NCI-H524 treated with DMSO at 0.1 percent for 48 hours (cell line): Measurements from ENCODE around the gene TEP1.
A peak's percentile ranks its signal among the peaks of the same experiment; 100 is the strongest.
"Not testable (repeated sequence)": the region's sequence is repeated elsewhere in the genome, so short reads cannot be mapped to it uniquely, and the experiment has no call there.

Experiments
- DNase-seq: peaks from one replicate; lab custom pipeline; 2025; lab: John Stamatoyannopoulos, UW

Gene TEP1

DNA sequence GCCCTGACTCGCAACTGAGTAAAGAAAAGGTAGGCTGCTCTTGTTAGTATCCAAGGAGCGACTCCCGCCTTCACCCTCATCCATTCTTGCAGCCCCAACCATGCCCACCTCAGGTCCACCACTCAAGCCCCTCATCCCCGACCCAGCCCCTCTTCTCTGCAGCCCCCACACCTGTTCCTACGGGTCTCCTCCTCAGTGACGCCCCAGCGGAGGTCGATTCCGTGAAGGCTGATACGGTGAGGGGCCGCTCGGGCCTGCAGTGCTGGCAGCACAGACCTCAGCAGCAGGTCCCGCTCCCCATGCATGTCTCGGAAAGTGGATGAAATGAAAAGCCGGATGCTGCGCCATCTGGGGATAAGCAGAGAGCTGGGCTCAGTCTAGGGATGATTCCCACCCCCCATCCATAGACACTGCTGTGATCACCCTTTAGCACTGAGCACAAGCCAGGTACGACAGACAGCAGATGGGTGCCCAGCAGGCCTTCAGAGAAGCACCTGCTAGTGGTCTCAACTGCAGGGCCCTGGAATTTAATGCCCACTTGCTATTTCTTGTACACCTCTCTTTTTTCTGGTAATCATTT lies 26.9 kb downstream of the TEP1 start:
- peak; percentile 96 for DNase-seq

DNA sequence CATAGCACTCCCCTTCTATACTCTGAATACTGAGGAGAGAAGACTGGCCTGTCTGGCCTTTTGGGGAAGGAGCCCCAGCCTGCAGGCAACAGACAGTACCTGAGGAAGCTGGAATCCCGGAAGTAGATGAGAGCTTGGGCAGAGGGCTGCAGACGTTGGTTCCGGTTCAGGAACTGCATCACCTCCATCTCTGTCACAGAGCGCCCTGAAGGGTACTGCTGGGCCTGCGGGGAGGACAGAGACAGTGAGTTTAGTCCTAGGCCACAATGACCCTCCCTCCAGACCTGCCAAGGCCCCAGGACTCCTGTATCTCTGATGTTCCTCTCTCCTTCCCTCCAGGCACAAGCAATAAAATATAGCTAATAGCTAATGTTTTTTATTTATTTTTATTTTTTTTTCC lies 28.4 kb downstream of the TEP1 start:
- no peak for DNase-seq

DNA sequence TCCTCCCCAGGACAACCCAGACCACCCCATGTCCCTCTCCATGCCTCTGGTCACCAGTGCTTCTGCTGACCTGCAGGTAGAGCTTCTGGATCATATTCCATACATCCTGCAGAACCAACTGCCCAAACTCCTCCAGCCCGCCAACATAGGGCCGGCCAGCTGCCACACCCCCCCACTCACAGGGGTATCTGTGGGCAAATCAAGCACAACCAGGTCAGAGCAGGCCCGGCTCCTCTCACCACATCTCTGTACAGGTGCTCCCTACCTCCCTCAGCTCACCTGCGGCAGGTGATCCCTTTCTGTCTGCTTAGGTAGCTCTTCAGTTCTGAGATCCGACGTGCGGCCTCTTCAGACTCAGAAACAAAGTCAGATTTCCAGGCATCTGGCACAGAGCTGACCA lies 29.0 kb downstream of the TEP1 start:
- no peak for DNase-seq

DNA sequence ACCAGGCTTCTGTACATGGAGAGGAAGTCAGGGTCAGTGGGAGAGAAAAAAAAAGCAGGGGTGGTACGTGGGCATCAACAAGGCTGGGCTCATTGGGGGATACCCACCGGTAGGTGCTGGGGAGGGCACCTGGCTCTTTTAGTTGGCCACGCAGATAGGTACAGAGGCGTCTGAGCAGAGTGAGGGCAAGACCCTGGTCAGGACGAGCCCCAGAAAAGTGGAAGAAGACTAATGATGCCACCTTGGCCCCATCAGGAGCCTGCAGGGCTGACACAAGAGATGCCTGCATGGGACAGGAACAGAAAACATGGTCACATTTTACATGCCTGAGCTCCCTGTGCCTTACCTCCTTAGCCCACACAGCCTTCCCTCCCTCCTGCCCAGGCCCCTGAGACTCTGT lies 29.7 kb downstream of the TEP1 start:
- no peak for DNase-seq

DNA sequence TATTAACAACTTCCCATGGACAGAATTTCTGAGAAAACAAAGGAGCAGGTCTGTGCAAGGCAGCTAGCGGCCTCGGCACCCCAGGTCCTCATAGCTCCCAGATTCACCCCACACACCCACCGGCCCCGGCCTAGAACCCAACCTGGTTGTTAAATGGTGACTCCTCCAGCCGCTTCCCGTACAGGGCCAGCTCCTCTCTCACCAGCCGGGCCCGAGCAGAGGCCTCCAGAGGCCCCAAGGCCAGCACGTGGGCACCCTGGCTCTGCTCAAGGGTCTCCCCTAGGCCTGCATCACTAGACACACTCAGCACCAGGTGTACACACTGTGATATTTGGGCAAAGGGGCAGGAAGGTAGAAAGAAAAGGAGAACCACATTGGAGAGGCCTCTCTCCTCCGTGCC lies 30.3 kb downstream of the TEP1 start:
- no peak for DNase-seq

DNA sequence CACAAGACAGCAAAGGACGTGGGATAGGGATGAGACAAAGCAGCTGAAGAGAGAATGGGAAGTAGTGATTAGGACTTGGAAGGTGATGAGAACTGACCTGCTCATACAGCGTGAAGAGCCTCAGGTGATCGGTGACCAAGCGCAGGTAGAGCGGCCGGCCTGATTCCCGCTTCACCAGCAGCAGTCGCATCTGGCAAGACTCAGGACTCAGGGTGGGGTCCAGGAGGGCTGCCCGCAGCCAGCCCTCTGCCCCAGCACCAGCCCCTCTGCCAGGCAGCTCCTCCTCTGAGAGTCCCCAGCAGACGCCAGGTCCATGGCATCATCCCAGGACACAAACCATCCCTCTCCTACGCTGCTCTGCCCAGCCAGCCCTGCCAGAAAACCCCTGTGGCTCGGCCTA lies 30.8 kb downstream of the TEP1 start:
- no peak for DNase-seq

DNA sequence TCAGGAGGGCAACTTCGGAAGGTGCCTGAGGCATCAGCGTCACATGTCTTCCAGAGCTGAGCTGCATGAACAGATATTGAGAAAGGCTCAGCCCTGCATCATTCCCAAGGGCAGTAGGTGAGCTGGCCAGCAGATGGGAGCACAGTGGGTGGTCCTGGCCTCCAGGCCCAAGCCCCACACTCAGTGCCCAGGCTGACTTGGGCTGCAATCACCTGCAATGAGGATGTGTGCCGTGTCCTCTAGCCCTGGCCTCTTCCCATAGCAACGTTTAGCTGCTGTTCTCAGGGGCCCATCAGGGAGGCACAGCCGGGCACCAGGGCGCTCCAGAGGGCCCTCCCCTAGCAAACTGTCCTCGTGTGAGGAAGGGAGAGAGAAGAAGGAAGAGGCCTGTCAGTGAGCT lies 32.0 kb downstream of the TEP1 start:
- no peak for DNase-seq

DNA sequence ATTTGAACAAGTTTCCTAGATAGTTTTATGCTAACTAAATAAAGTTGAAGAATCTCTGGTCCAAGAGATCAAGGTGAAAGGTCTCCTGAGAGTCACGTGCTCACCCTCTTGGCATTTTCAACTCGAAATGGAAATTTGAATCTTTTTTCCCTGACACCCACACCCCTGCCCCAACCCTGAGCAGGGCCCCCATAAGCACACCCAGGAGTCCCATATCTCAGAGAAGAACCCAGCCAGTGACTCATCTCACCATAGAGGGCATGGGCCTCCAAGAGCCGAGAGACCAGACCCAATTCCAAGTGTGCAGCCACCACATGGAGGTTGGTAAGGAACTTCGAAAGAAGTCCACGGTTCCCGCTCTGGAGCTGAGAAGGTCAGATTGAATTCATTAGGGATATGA lies 32.6 kb downstream of the TEP1 start:
- no peak for DNase-seq

DNA sequence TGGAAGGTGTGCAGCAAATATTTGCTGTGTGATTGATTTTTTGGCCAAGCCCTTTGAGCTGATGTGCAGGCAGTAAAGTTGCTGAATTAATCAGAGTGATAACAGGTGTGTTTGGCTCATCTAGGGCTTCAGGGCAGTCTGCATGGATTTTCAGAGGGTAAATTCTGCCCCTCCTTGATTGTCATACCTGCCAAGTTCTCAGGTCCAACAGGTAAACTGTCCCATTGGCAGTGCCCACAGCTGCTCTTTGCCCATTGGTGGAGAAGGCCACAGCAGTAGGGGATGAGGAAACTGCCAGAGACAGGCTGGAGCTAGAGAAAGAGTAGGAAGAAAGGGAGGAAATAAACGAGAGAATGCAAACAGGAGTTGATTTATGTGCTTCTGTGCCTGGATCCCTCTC lies 33.6 kb downstream of the TEP1 start:
- DNase-seq, result no peak

DNA sequence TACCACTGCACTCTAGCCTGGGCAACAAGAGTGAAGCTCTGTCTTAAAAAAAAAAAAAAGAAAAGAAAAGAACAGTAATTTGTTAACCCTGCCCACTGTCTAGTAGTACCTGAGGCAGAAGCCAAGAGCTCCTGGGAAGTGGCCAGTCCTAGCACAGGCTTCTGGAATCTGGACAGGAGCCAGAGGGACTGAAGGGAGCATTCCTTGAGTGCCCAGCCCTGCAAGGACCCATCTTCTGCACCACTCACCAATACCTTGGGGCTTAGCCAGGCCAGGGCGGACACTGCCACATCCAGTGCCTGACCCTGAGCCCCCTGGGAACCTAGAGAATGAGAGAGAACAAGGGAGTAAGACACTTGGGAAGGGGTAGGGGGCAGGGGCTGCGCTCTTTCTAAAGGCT lies 36.1 kb downstream of the TEP1 start:
- DNase-seq, result no peak

DNA sequence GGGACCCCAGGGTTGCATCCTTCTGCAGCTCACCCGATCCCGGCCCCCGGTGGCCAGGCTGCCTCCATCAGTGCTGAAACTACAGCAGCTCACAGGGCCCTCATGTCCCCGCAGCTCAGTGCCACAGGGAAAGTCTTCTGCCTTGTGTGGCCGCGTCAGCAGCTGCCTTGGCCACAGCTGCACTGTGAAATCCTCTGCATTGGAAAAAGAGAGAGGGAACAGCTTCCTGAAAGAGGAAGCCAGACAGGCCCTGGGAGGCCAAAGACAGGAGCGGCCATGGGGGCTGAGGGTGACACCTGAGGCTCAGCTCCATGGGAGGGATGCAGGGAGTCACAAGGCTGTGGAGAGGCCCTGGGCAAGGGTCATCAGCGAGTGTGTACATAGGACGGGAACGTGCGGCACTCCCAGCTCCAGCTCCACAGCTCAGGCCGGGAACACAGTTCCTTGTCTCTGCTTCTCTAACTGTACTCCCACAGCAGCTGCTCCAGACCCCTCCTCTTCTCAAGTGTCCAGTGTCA lies 37.2 kb downstream of the TEP1 start:
- no peak for DNase-seq

DNA sequence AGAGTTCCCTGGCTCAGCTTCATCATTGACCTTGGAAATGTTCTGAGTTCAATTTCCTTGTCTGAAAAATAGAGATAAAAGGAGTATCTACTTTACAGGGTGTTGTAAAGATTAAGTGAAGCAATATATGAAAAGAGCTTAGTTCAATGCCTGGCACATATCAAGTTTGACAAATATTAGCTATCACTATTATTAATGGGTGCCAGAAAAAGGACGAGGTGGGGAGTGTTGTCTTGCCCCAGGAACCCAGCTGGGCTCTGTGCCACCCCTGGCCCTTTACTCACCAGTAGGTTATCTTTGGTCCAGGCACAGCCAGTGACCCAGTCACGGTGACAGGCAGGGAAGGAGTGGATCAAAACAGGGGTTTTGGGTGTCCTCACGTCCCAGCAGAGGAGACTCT lies 37.8 kb downstream of the TEP1 start:
- no peak for DNase-seq

DNA sequence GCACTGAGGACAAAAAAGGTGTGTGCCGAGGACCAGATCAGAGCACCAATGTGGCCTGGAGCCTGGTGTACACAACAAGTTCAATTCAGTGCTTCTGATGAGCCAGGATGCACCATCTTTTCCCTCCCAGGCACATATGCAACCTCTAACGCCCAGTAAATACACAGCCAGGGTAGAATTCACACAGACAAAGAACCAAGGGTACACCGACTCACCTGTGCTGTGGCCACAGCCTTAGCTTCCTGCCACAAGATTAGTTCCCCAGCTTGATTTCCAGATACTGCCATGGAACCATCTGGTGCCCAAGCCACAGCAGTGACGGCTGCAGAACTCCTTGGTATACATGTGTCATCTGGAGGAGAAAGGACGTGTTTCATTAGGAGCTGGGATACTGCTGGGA lies 40.5 kb downstream of the TEP1 start:
- no peak for DNase-seq

DNA sequence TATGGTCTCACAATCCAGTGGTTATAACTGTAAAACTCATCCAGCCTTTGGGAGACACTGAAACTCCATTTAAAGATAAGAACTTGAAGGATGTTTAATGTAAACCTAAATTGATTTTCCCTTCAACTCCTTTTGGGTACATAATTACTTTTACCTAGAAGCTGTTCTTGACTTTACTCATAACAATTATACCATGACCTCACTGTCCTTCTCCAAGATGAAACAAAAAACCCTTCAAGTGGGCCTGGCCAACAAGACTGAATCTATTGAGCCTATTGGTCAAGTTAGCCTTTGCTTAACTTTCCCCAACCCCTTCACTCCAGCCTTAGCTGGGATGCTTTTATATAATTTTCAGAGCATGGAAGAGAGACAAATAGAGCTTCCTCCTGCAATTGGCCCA lies 47.4 kb downstream of the TEP1 start:
- DNase-seq, result no peak

DNA sequence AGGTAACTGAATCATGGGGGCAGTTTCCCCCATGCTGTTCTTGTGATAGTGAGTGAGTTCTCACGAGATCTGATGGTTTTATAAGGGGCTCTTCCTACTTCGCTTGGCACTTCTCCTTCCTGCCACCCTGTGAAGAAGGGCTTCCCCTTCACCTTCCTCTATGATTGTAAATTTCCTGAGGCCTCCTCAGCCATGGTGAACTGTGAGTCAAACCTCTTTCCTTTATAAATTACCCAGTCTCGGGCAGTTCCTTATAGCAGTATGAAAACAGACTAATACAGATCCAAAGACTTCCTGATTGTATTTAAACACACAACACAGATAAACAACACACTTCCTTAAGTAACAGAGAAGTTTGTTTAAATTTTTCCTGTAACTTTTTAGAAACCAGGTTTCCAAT lies 54.8 kb downstream of the TEP1 start:
- not testable (repeated sequence) for DNase-seq

DNA sequence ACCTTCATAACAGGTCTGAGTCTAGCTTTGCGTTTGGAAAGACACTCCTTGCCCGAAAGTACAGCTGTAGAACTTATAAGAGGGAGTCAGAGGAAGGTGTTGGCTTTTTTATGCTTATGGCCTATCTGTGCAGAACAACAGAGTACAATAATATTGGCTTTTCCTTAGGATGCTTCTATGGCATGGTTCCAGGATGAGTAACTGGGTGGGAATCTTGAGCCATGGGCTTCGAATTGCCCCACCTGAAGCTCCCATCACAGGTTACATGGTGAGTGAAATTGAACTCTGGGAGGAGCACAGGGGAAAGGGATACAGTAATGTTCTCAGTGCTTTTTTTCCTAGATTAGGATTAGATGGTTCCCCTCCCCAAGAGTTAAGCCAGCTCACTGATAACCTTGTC lies 56.9 kb downstream of the TEP1 start:
- DNase-seq, result no peak

DNA sequence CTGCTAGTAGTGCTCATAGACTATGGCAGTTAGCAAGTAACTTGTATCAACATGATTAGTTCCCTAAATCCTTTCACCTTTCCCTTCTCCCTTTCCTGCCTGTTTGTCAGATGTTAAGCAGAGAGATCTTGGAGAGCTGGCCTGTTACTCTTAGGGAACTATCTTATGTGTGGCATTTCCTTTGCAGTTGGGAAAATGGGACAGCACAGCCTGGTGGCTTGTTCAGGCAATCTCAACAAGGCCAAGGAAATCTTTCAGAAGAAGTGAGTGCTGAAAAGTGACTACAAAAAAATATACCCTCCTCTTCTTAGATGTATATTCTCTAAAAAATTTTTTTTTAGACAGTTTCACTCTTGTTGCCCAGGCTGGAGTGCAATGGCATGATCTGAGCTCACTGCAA lies 62.4 kb downstream of the TEP1 start:
- no peak for DNase-seq

DNA sequence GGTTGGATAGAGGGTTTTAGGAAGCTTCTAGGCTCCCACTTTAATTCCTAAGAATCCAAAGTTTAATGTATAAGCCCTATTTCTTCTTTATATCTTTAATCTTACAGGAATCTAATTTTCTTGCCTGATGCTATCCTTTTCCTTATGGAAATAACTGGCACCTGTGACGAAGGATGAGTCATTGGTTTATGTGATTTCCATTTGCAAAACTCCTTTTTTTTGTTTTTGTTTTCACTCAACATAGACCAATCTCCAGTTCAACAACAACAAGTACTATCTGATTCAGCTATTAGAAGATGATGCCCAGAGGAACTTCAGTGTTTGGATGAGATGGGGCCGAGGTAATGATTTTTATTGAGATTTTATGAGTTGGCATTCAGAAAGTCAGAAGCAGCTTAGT lies 63.0 kb downstream of the TEP1 start:
- no peak for DNase-seq

DNA sequence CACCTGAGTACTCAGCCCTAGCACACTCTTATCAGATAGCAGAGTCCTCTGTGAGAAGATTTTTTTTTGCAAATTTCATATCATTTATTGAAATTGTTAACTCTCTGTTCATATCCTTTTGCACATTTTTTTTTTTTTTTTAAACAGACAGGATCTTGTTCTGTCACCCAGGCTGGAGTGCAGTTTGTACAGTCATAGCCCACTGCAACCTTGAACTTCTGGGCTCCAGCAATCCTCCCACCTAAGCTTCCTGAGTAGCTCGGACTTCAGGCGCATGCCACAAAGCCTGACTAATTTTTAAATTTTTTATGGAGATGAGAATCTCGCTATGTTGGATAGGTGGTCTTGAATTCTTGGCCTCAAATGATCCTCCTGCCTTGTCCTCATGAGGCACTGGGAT lies 65.6 kb downstream of the TEP1 start:
- no peak for DNase-seq

DNA sequence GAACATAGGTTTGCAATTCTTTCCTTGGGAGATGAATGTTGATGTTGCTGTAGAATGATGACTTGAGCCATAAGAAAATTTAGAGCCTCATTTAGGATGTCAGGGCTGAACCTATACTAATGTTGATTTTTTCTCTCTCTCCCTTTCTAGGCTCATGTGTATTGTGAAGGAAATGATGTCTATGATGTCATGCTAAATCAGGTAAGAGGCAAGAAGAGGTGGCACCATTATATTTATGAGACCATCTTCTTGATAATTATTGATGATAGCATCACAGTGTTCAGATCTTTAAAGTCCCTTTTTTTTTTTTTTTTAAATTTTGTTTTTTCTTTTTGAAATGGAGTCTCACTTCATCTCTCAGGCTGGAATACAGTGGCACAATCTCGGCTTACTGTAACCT lies 66.6 kb downstream of the TEP1 start:
- DNase-seq, result no peak

DNA sequence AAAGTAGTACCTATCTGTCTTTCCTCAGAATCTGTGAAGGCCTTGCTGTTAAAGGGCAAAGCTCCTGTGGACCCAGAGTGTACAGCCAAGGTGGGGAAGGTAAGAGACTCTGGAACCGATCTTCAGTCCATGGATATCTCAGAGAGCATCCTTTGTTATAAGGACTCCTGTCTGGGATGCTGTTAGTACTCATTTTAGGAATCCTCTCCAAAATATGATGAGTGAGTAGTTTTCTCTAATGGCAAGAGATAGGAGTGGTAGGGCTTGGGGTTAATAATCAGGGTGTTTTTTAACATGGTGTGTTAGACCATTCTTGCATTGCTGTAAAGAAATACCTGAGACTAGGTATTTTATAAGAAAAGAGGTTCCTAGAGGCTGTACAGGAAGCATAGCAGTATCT lies 67.9 kb downstream of the TEP1 start:
- DNase-seq, result no peak

DNA sequence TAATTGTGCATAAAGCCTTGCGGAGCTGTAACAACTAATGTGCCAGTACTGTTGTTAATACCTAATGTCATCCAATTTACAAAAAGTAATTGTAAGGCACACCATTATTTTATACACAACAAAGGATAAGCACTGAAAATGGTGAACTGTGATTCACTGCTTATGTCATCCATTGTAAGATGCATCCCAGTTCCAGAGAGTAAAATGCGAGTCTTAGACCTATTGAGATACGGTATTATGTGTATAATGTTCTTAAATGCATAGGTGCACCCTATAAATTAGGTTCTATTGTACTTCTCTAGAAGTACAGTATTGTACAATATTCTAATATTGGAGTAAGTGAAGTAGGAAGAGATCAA lies 69.5 kb downstream of the TEP1 start:
- peak; percentile 15 for DNase-seq

DNA sequence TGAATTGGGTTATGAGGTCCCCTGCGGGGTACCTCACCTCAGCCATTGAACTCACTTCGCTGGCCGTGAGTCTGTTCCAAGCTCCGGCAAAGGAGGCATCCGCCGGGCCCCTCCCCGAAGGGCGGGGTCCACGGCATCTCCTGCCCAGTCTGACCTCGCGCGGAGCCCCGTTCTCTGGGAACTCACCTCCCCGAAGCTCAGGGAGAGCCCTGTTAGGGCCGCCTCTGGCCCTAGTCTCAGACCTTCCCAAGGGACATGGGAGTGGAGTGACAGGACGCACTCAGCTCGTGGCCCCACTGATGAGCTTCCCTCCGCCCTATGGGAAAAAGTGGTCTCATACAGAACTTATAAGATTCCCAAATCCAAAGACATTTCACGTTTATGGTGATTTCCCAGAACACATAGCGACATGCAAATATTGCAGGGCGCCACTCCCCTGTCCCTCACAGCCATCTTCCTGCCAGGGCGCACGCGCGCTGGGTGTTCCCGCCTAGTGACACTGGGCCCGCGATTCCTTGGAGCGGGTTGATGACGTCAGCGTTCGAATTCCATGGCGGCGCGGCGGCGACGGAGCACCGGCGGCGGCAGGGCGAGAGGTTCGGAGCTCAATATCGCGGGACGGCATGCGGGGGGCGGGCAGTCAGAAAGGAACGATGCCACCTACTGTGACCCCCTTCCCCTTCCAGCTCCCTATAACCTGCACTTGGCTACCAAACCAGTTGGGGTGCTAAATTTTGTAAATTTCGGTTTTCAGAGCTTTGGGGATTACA lies 70.0 kb downstream of the TEP1 start, which contains the start of gene PARP2:
Gene PARP2, plus strand, starts transcription at position 544 of the 770 bp plus-strand sequence. Its CDS starts 7 bp downstream, at position 551.
- DNase-seq, result peak; percentile 100

DNA sequence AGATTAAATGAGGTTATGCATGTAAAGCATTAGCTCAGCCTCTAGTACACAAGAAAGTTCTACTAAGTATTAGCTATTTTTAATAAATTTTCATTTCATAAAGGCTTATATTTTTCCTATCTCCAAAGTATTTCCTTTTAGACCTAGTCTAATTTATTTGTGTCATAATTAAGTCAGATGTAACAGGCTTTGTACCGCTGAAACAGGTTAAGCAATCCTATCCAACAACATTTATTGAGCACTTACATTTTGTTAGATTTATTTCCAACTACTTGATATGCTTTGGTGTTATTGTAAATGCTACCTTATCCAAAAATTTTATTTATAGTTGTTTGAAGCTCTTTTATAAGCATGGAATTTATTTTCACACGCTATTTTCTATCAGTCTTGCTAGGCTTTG lies 71.7 kb downstream of the TEP1 start:
- DNase-seq, result no peak
